ENCODE measurements around the gene CCDC59. TPM values are rescaled to one million over a fixed set of nuclear protein-coding genes. Genes with fewer than 3 reads are reported as not detected.
"Not testable (repeated sequence)": the region's sequence is repeated elsewhere in the genome, so short reads cannot be mapped to it uniquely, and the experiment has no call there.

CCDC59 gene, protein sequence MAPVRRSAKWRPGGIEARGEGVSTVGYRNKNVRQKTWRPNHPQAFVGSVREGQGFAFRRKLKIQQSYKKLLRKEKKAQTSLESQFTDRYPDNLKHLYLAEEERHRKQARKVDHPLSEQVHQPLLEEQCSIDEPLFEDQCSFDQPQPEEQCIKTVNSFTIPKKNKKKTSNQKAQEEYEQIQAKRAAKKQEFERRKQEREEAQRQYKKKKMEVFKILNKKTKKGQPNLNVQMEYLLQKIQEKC
- 26.0 and 26.1 TPM in 2 replicates for total RNA-seq

DNA sequence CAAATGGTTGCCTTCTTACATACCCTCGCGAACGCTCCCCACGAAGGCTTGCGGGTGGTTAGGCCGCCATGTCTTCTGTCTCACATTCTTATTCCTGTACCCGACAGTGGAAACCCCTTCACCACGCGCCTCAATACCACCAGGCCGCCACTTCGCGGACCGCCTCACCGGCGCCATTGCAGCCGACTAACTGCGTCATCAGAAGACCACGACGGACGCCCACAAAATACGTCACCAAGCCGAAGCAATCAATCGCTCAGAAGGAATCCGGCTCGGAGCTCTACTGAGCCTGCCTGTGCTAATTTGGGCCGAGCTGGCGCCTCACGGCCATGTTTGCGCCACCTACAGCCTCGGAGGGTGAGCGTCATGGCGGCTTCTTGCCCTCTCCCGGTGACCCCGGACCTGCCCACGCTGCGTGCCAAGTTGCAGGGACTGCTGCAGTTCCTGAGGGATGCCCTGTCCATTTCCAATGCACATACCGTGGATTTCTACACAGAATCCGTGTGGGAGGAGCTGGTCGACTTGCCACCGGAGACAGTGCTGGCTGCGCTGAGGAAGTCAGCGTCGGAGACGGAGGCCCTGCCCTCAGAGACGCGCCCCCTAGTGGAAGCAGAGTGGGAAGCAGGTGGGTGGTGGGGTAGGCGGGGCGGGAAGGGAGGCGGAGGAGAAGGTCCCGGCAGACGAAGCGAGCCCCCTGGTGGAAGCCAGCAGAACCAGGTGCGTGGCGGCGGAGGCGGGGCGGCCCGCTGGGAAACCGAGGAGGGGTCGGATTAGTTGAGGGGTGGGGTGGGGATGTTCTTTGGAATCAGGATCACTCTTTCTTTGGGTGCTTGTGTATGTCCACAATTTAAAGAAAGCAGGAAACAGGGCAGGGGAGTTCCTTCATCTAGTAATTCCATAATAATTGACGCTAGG, at the start of gene CCDC59, which contains the start of gene METTL25:
Gene CCDC59 (minus strand): TSS at position 188 of the 915 bp plus-strand sequence. CDS start 11 bp downstream, at position 177.
Gene METTL25 (plus strand): TSS at position 330 of the 915 bp plus-strand sequence. CDS start 37 bp downstream, at position 367.
- peak; percentile 98 to 99 for DNase-seq (ENCODE audit: low read depth in 2 of 2)

DNA sequence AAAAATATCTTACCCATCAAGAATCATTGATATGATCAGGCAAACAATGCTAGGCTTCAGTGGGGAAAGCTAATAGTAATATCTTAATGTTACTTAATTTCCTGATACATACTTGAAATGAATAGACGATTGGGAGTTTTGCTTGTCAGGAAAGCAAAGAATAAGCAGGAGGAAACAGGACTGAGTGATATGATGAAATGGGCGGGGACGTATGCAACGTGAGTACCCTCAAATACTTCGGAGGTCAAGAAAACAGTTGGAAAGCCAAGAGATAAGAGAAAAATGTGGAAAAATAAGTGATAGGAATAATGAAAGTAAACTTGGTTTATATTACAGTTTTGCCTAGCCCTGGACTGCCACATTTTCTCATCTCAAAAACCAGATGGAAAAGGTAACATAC, 49.3 kb upstream of the CCDC59 start:
- DNase-seq (ENCODE audit: low read depth in 2 of 2) = peak in 1 of 2 donors; percentile 86

DNA sequence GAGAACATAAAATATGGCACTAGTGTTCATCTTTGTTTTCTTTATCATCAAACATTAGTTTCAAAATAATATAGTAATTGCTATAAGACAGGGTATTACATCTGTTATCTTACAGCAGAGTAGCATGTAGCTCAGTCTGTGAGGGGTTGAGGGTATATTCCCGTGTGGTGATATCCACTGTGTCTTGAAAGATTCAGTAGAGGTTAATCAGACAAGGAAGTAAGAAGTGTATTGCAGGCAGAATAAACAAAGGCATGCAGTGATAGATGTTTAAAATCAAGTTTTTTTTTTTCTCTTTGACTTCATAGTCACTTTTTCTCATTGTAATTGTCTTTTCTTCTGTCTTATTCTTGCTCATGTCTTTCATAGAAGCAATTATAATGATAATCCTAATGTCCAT, 48.5 kb upstream of the CCDC59 start:
- DNase-seq (ENCODE audit: low read depth in 2 of 2) = peak in 1 of 2 donors; percentile 5

DNA sequence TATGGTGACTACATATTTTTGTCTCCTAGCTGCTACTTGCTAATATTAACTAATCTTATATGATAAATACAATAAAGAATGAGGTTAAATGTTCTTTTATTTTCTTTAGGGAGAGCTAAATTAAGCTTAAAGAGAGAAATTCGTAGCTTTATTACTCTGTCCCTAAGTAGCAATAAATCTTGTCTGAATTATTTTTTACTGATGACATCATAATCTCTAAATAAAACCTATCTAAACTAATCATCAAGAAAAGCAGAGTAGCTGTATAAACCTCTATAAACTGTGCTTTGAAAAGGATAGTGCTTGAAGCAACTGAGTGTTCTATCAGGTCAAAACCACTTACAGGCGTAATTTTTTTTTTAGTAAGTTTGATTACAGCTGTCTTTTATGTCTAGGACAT, 42.6 kb upstream of the CCDC59 start:
- no peak for DNase-seq (ENCODE audit: low read depth in 2 of 2)

DNA sequence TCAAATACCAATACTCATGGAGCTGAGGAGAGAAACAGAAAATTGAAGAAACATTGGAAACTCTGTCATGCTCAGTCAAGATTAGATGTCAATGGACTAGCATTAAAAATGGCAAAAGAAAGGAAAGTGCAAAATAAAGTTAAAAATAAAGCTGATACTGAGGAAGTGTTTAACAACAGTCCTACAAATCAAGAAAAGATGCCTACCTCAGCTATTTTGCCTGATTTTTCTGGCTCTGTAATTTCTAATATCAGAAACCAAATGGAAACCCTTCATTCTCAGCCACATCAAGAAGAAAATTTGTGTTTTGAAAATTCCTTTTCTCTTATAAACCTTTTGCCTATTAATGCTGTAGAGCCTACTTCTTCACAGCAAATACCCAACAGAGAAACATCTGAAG, 40.7 kb upstream of the CCDC59 start:
- no peak for DNase-seq (ENCODE audit: low read depth in 2 of 2)

DNA sequence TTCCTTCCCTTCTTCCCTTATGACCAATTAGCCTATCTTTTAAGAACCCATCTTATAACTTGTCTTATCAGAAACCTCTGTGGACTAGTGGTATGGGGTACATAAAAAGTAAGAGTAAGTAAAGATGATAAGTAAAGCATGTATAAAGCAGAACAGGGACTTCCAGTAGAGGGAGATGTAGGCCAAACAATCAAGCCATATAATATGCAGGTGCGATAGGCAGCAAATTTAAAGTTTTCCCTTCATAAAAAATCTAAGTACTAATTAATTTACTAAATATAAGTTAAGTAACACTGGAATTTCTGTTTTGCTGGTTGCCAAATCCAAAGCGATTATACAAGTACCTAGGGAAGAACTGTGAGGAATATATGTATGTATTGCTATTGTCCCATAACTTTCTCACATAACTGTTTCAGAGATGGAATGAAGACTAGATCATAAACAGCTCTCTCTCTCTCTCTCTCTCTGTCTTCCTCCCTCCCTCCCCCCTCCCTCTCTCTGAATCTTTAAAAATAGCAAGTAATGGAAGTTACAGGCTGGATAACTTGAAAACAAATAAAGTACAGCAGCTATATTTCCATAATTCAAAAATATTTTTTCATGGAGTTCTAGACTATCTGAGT, 25.9 kb upstream of the CCDC59 start:
- peak; percentile 23 to 64 for DNase-seq (ENCODE audit: low read depth in 2 of 2)

DNA sequence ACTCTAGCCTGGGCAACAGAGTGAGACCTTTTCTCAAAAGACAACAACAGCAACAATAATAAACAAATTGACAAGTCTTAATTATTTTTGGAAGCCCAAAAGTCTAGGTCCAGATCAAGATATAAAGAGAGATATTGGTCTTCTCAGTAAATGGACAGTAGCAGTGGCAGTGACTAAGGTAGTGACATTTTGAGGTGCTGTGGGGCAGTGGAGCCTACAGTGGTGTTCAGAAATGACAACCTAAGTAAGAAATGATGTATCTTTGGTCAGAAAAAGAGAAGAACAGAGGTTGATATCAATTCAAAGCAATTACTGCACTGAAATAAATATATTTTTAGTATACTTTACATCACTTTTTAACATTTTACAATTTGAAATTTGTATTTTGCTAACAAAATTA, 20.8 kb upstream of the CCDC59 start:
- no peak for DNase-seq (ENCODE audit: low read depth in 2 of 2)

DNA sequence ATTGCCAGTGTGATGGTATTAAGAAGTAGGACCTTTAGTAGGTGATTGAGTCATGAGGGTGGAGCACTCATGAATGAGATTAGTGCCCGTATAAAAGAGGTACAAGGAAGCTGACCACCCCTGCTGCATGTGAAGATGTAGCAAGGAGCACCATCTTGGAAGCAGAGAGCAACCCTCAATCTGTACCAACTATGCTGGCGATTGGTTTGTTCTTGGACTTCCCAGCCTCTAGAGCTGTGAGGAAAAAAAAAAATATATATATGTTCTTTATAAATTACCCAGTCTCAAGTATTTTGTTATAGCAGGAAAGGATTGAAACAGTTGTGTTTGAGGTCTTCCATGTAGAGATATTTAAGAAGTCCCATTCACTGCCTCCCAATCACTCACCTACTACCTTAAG, 17.0 kb upstream of the CCDC59 start:
- no peak for DNase-seq (ENCODE audit: low read depth in 2 of 2)

DNA sequence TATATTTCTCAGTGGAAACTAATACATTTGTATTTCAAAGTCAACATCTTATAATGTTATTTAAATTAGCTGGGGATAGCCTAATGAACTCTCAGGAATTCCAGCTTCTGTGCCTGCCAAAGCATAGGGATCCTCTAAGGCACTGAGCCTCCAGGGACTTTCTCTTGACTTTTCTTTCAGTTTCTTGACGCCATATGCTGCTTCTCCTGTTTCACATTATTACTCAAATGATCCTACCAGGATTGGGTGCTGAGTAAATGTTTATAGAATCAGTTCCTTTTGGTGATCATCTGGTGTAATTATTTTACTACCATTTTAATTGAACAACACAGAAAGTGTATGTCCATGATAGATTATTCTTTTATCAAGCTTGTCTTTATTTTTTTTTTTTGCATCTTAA, 8.0 kb upstream of the CCDC59 start:
- DNase-seq (ENCODE audit: low read depth in 2 of 2) = no peak

DNA sequence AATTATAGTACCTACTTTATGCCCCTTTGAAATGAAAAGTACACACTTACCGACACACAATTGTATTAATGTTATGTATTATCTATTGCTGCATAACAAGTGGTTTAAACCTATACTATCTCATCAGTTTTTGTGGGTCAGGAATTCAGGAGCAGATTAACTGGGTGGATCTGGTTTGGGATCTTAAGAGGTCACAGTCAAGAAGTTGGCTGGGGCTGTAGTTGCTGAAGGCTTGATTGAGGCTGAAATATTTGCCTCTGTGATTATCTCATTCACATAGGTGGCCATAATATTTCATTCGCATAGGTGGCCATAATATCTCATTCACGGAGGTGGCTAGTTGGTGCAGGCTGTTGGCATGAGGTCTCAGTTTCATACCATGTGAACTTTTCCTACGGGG, 5.8 kb upstream of the CCDC59 start:
- DNase-seq (ENCODE audit: low read depth in 2 of 2) = no peak

DNA sequence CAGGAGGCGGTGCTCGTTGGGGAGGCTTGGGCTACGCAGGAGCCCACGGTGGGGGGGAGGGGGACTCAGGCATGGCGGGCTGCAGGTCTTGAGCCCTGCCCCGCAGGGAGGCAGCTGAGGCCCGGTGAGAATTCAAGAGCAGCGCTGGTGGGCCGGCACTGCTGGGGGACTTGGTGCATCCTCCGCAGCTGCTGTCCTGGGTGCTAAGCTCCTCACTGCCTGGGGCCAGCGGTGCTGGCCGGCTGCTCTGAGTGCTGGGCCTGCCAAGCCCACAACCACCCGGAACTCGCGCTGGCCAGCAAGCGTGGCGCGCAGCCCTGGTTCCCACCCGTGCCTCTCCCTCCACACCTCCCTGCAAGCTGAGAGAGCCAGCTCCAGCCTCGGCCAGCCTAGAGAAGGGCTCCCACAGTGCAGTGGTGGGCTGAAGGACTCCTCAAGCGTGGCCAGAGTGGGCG, 3.3 kb upstream of the CCDC59 start:
- DNase-seq (ENCODE audit: low read depth in 2 of 2) = no peak

DNA sequence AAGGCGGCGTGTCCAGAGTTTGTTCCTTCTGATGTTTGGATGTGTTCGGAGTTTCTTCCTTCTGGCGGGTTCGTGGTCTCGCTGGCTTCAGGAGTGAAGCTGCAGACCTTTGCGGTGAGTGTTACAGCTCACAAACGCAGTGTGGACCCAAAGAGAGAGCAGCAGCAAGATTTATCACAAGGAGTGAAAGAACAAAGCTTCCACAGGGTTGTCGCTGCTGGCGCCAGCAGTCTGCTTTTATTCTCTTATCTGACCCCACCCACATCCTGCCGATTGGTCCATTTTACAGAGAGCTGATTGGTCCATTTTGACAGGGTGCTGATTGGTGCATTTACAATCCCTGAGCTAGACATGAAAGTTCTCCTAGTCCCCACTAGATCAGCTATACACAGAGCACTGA, 2.6 kb upstream of the CCDC59 start:
- not testable (repeated sequence) for DNase-seq (ENCODE audit: low read depth in 2 of 2)

DNA sequence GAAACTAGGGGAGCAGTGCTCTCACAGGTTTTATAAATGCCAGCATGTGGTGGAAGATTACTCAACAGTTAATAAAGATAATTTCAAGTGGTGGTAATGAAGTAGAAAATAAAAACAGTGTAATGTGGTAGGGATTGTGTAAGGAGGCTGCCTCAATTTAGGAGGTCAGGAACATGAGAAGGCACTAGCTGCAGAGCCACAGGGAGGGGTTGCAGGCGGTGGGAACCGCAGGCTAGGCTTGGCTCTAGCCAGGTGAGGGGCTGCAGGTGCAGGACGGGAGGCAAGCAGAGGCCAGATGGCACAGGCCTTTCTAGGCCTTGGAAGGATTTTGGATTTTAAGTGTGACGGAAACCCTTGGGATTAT, 910 bp upstream of the CCDC59 start:
- peak in 1 of 2 donors; percentile 13 for DNase-seq (ENCODE audit: low read depth in 2 of 2)

DNA sequence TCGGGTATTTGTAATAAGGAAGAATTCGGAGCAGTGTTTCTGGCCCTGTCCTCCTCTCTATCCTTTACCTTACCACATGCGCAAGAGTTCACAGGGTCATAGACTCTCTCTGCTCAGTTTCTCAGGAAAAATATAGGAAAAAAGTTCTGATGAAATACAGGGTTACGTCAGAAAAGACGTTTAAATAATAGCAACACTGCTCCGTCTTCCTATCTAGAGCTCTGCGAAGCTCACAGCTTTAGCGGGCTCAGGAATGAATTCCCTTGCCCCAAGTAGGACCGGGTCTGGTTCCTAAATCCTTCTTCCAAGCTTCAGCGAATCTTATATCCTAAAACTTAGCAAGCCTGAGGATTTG, 365 bp downstream of the CCDC59 start:
- no peak for DNase-seq (ENCODE audit: low read depth in 2 of 2)

DNA sequence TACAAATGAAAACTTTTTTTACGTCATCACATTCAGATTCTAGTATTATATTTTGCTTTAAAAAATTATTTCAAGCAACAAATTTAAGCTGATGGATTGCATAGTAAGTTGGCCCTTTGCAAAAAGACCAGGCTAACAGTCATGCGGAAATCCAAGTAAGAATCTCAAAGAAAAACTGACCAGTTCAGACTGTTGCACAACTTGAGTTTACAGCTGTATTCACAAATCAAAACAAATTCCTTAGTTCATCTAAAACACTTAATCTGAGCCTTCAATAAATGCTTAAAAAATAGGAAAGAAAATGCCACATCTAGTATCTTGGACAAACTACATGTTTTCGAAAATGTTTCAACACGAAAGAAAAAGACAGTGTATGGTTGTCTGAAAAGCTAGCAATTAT, 847 bp downstream of the CCDC59 start:
- no peak for DNase-seq (ENCODE audit: low read depth in 2 of 2)

DNA sequence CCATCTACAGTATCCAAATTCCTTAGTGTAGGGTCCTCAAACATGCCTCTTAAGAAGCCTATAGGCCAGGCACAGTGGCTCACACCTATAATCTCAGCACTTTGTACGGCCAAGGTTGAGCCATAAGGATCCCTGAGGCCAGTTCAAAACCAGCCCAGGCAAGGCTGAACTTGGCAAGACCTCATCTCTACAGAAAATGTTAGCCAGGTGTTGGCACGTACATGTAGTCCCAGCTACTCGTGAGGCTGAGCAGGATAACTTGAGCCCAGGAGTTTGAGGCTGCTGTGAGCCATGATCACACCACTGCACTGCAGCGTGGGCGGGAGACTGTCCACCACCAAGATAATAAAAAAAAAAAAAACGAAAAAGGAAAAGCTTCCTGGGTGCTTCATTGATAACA, 6.8 kb downstream of the CCDC59 start:
- no peak for DNase-seq (ENCODE audit: low read depth in 2 of 2)

DNA sequence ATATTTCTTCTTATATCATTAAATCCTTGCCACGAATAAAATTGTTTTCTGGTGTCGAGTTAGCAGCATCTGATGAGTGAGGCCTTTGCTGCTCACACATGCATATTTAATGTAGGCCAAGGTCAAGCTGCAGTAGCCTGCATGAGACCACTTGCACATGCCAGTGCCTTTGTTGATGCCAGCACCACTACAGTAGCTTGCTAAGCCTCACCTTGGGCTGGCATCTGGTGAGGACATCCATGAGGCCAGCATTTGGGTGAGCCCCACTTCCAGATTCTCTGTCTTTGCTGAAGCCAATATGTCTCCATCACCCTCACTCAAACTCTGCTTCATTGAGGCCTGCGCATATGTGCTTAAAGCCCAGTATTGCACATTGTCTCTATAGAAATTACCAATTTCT, 8.0 kb downstream of the CCDC59 start:
- DNase-seq (ENCODE audit: low read depth in 2 of 2) = no peak

DNA sequence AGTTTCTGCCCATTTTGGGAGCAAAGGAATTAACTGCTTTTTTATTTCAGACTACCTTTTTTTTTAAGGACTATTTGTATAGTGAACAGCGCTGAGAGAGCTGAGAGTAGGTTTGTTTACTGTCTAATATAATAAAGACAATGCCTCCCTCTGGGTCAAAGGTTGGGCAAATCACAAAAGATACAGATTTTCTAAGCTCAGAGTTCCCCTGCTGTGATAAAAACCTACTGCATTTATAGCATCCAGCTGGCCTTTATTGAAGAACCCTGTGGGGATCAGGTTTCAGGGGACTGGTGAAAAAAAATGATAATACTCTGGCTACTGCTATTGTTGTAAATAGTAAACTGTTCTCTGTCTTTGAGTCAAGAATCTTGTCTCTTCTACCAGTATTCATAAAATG, 28.7 kb downstream of the CCDC59 start:
- DNase-seq (ENCODE audit: low read depth in 2 of 2) = no peak

DNA sequence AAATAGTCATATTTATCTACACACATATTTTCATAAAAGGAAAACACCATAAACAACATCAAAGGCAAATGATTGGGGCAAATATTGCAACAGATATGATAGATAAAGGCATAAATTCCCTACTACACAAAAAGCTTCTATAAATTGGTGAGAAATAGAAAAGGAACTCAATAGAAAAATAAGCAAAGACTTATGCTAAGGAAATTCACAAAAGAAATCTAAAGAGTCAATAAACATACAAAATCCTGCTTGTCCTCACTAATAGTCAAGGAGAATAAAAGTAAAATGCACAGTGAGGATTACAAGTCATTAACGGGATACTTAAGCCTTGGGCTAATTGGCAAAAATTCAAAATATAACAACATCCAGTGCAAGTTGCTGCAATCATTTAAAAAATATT, 30.3 kb downstream of the CCDC59 start:
- no peak for DNase-seq (ENCODE audit: low read depth in 2 of 2)

DNA sequence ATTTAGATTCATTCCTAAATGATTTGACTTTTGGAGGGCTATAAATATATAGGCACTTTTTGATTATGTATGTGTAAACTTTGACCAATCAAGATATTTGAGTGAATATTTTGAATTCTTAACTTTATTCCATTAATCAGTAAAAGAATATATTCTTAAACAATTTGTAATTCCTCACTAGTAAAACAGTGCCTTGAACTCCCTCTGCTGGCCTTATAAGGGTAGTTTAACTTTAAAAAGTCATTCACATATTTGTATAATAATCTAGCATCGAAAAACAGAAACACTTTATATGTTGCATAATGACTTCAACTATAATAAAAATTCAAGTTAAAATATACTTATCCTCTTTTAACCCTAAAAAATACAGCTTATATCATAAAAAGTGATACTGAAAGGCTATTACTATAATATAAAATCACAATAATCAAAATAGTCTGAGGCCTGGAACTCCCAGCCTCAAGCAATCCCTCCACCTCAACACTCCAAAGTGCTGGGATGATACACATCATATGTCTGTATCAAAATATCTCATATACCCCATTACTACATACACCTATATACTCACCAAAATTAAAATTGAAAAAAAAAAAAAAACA, 31.2 kb downstream of the CCDC59 start:
- peak in 1 of 2 donors; percentile 26 for DNase-seq (ENCODE audit: low read depth in 2 of 2)

DNA sequence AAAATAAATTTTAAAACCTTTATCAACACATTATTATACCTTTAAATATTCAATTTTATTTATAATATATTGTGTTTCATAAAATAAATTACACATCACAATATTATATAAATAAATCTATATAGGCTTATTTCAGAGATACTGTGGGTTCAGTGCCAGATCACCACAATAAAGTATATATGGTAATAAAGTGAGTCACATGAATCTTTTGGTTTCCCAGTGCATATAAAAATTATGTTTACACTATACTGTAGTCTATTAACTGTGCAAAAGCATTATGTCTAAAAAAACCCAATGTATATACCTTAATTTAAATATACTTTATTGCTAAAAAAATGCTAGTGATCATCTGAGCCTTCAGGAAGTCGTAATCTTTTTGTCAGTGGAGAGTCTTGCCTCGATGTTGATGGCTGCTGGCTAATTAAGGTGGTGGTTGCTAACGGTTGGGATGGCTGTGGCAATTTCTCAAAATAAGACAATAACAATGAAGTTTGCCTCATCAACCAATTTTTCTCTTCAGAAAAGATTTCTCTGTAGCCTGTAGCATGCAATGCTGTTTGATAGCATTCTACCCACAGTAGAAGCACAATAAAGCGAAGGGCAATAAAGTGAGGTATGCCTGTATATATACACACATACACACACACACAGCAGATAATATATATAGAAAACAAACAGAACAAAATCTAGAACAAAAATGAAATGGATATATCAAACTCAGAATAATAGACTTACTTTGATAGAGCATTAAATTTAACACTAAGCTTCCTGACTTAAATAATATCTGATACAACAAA, 32.4 kb downstream of the CCDC59 start:
- DNase-seq (ENCODE audit: low read depth in 2 of 2) = no peak

All from dermis microvascular lymphatic vessel endothelial cell (primary cell).